ENCODE results near the gene GPRIN3. TPM values are rescaled to one million over a fixed set of nuclear protein-coding genes. Genes with fewer than 3 reads are reported as not detected.

The GPRIN3 gene
- total and polyA plus RNA-seq, 8 donors: 0.40 to 19.8 (median 10.5) TPM

DNA sequence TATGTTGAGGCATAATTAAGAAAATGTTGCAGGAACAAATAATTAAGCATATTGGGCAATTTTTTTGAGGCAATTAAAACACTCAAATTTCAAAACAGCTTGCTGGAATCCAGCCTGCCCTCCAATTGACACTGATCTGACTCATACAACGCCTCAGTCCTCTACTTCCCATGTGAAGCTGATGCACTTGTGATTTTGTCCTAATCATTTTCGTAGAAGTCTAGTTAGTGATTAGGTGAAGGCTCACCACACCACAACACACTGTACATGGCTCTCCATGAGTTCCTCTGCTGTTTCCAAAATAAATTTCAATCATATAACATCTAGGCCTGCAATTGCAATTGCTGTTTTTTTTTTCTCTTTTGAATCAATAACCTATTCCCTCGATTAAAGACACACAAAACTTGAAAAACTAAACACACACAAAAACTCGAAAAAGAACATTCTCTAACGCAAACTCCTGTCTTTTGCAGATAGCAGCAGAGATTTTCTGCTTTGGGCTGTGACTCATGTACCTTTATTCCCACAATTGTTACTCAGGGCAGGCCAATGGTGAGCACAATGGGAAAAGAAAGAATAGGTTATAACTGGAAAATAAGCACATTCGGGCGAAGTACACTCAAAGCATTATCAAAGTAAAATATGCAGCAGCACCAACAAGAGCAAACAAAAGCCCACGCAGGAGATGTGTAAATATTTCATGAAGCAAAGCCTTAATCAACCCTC lies 1.7 kb downstream of the GPRIN3 start:
- peaks cover 18 to 40% (median 28%) of the 10 kb centered on the region in 4 donors for H3K4me1 ChIP-seq
- peak overlapping the region; percentile 70 to 82 (median 74) for H3K4me3 ChIP-seq
- peak in 1 of 2 donors; percentile 42 for DNase-seq
- intact Hi-C loops (cut with DNase I; ENCODE audit: low total_unique reads): no loop called here
- H3K9me3 ChIP-seq: no peaks in the 10 kb centered on the region
- H3K27me3 ChIP-seq: peaks cover 0 to 12% (median 3%) of the 10 kb centered on the region in 3 donors
- TF ChIP-seq POLR2AphosphoS5 (IDR thresholded peaks at IDR 0.05): peak in 1 of 3 donors; percentile 13
- TF ChIP-seq, protein P1, sequence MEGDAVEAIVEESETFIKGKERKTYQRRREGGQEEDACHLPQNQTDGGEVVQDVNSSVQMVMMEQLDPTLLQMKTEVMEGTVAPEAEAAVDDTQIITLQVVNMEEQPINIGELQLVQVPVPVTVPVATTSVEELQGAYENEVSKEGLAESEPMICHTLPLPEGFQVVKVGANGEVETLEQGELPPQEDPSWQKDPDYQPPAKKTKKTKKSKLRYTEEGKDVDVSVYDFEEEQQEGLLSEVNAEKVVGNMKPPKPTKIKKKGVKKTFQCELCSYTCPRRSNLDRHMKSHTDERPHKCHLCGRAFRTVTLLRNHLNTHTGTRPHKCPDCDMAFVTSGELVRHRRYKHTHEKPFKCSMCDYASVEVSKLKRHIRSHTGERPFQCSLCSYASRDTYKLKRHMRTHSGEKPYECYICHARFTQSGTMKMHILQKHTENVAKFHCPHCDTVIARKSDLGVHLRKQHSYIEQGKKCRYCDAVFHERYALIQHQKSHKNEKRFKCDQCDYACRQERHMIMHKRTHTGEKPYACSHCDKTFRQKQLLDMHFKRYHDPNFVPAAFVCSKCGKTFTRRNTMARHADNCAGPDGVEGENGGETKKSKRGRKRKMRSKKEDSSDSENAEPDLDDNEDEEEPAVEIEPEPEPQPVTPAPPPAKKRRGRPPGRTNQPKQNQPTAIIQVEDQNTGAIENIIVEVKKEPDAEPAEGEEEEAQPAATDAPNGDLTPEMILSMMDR (IDR thresholded peaks at IDR 0.05): no peak
- peak overlapping the region; percentile 70 to 87 (median 82) for H3K27ac ChIP-seq
- no peaks in the 10 kb centered on the region for H3K36me3 ChIP-seq
- WGBS, 5 donors: 14 to 42% (median 30%) methylated on average over 8 of the region's 8 CpGs

DNA sequence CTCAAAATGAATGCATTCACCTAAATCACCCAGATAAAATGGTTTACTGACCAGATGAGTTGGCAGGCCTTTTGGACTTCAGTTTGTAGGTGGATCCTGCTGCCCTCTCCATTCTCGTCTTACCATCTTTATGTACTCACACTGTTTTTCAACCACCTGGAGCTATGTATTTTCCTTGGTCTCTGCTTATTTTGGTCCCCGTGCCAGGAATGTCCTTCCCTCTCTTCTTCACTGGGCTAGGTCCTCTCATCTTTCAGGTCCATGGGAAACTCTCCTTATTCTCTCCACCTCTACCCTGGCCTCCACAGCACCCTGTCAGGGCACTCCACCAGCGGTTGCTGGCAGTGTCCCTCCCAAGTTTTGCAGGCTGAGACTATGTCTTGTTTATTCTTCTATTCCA lies 2.6 kb downstream of the GPRIN3 start:
- H3K36me3 ChIP-seq: no peaks in the 10 kb centered on the region
- H3K9me3 ChIP-seq: no peaks in the 10 kb centered on the region
- intact Hi-C loops (cut with DNase I; ENCODE audit: low total_unique reads): no loop called here
- no peak for TF ChIP-seq EP300 (IDR thresholded peaks at IDR 0.05)
- TF ChIP-seq POLR2A (IDR thresholded peaks at IDR 0.05): no peak
- TF ChIP-seq POLR2AphosphoS5 (IDR thresholded peaks at IDR 0.05): no peak
- TF ChIP-seq, protein P1 (IDR thresholded peaks at IDR 0.05): no peak
- H3K27ac ChIP-seq: peak overlapping the region; percentile 32 to 87 (median 82)
- peaks cover 18 to 41% (median 30%) of the 10 kb centered on the region in 4 donors for H3K4me1 ChIP-seq
- DNase-seq: no peak
- 37 to 59% (median 48%) methylated on average over 3 of the region's 3 CpGs for WGBS, 5 donors
- H3K27me3 ChIP-seq: peaks cover 0 to 12% (median 3%) of the 10 kb centered on the region in 3 donors
- H3K4me3 ChIP-seq: peak overlapping the region in 2 of 4 donors; percentile 73 to 82

DNA sequence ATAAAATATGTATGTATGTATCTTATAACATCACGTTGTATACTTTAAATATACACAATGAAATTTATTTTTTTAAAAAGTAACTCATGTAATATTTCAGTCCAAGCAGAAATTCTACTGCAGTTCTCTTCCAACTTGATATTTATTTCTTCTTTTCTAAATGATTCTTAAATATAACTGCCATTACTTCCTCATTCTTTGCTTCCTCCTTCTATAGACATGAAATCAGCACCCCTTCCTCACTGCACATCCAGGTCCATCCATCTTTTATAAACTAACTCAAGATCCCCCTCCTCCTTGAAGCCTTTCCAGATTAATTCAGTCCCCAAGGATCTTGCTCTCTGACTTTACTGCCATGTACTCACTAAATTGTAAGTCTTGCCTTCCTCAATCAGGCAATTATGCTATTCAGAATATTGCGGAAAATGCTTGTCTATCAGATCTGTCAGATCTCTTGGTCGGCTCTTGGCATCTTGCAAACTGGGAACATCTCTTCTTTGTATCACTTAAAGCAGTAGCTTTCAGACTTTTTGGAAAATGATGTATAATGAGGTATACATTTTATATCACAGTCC lies 3.7 kb downstream of the GPRIN3 start:
- no peak for TF ChIP-seq POLR2AphosphoS5 (IDR thresholded peaks at IDR 0.05)
- TF ChIP-seq, protein P1 (IDR thresholded peaks at IDR 0.05): no peak
- no peak for TF ChIP-seq EP300 (IDR thresholded peaks at IDR 0.05)
- no peak for TF ChIP-seq POLR2A (IDR thresholded peaks at IDR 0.05)
- intact Hi-C loops (cut with DNase I; ENCODE audit: low total_unique reads): no loop called here
- H3K27ac ChIP-seq: peak overlapping the region in 1 of 5 donors; percentile 82
- peaks cover 18 to 46% (median 33%) of the 10 kb centered on the region in 4 donors for H3K4me1 ChIP-seq
- no peak for DNase-seq
- H3K27me3 ChIP-seq: peaks cover 0 to 12% (median 3%) of the 10 kb centered on the region in 3 donors
- 75 to 84% (median 78%) methylated on average over 3 of the region's 3 CpGs for WGBS, 5 donors
- no peak overlapping the region for H3K4me3 ChIP-seq
- no peaks in the 10 kb centered on the region for H3K9me3 ChIP-seq
- no peaks in the 10 kb centered on the region for H3K36me3 ChIP-seq

DNA sequence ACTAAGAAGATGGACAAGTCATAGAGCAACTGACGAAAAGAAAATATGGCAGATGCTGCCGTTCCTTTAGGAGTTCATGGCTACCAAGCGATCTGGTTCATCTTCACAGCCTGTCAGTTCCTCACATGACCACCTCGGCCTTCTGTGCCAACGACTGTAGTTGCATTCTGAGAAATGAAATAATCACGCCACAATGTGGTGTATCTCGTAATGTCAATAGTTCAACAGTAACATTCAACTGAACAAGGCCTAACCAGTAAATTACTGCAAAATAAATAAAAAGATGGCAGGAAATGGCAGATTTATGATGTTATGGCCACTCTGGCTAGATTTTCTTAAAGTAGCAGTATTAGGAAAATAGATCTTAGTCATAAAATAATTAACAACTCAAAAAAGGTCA lies 4.4 kb downstream of the GPRIN3 start:
- TF ChIP-seq POLR2A (IDR thresholded peaks at IDR 0.05) (no peak), EP300 (IDR thresholded peaks at IDR 0.05) (no peak), POLR2AphosphoS5 (IDR thresholded peaks at IDR 0.05) (no peak)
- TF ChIP-seq, protein P1 (IDR thresholded peaks at IDR 0.05): no peak
- DNase-seq: peak in 1 of 2 donors; percentile 41
- intact Hi-C loops (cut with DNase I; ENCODE audit: low total_unique reads): no loop called here
- H3K36me3 ChIP-seq: no peaks in the 10 kb centered on the region
- WGBS, 5 donors: 72 to 83% (median 76%) methylated on average over 7 of the region's 7 CpGs
- H3K4me1 ChIP-seq: peaks cover 16 to 50% (median 32%) of the 10 kb centered on the region in 4 donors
- H3K4me3 ChIP-seq: no peak overlapping the region
- no peaks in the 10 kb centered on the region for H3K9me3 ChIP-seq
- H3K27me3 ChIP-seq: peaks cover 0 to 10% (median 3%) of the 10 kb centered on the region in 3 donors
- H3K27ac ChIP-seq: peak overlapping the region in 2 of 5 donors; percentile 30 to 39

Data from stomach (tissue), 9 donors.